Amygdala (tissue), 56 donors: ENCODE data around the gene LPCAT2.
"Not testable (repeated sequence)": the region's sequence is repeated elsewhere in the genome, so short reads cannot be mapped to it uniquely, and the experiment has no call there.

Experiments
- DNase-seq, 56 donors: peaks; one replicate each; lab custom pipeline; 2025; lab: John Stamatoyannopoulos, UW

LPCAT2 gene

DNA sequence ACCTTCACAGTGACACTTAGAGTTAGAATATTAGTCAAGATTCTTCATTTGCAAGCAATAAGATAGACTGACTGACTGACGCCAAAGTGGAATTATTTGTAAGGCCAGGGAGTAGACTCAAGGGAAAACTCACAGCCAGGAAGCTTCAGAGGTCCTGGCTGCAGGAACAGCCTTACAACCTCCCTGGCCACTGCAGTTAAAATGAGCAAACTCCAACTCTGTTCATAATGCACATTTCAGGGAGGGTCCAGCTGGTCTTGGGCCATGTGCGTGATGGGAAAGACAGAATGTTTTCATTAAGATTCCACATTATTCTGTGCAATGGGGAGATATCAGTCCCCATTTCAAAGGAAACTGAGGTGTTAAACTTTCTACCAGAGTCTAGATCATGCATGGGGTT lies 67.5 kb downstream of the LPCAT2 start:
- no peak for DNase-seq

GRCh38 chr16:55577887-55578286 lies 69.0 kb downstream of the LPCAT2 start:
- DNase-seq: no peak

DNA sequence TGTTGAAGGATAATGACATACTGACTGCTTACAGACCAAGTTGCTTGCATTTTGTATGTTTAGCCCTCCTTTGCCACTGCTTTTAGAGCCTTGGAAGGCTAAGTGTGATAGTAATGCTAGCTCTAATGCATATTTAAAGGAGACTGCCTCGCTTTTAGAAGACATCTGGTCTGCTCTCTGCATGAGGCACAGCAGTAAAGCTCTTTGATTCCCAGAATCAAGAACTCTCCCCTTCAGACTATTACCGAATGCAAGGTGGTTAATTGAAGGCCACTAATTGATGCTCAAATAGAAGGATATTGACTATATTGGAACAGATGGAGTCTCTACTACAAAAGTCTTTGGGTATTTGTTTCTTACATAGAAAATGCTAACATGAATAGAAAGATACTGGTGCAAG lies 76.8 kb downstream of the LPCAT2 start:
- DNase-seq: no peak

GRCh38 chr16:55588799-55589198 lies 79.9 kb downstream of the LPCAT2 start:
- no peak for DNase-seq

GRCh38 chr16:55592306-55592705 lies 83.4 kb downstream of the LPCAT2 start:
- no peak for DNase-seq

DNA sequence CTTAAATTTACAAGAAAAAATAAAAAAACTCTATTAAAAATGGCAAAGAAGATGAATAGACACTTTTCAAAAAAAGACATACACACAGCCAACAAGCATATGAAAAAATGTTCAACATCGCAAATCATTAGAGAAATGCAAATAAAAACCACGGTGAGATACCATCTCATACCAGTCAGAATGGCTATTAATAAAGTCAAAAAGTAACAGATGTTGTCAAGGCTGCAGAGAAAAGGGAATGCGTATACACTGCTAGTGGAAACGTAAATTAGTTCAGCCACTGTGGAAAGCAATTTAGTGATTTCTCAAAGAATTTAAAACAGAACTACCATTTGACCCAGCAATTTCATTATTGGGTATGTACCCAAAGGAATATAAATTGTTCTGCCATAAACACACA lies 89.1 kb downstream of the LPCAT2 start:
- DNase-seq: no peak

DNA sequence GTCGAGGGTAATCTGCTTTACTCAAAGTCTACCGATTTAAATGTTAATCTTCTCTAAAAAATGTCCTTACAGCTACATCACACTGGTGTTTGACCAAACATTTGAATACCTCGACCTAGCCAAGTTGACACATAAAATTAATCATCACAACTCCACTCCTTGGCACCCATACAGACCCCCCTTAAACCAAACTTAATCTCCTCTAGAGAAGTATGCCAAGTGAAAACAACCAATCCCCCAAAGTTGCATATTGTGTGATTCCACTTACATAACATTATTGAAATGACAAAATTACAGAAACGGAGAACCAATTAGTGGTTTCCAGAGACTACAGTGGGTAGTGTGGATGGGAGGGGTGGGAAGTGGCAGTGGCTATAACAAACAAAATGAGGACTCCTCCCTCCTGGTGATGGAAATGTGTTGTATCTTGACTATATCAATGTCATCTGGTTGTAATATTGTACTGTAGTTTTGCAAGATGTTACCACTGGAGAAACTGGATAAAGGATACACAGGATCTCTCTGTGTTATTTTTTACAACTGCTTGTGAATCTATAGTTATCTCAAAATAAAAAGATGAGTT lies 97.0 kb downstream of the LPCAT2 start:
- no peak for DNase-seq

DNA sequence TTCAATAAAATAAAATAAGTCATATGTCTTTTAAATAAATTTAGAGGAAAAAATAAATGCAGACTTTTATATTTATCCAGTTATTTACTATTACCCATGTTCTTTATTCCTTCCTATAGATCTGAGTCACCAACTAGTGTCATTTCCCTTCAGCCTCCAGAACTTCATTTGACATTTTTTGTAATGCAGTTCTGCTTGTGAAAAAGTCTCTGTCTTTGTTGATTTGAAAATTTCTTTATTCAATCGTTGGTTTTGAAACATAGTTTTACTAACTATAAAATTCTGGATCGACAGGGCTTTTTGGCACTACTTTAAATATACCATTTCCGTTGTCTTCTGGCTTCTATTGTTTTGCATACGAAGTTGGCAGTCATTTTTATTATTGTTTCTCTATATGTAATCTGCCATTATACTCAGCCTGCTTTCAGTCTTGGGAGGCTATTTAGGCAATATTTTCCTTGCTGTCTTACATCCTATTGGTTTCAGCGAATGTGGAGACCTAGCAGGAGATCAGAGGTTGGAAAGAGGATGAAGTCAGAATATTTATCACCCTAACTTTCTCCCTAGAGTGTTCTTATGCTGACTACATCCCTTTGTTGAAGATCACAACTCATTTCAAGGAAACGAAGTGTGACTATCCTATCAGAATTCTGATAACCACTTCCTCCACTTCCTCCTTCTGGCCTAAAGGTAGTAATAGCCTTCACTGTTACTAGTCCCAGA lies 104.9 kb downstream of the LPCAT2 start:
- DNase-seq: no peak

GRCh38 chr16:55615071-55615470 lies 106.2 kb downstream of the LPCAT2 start:
- no peak for DNase-seq

DNA sequence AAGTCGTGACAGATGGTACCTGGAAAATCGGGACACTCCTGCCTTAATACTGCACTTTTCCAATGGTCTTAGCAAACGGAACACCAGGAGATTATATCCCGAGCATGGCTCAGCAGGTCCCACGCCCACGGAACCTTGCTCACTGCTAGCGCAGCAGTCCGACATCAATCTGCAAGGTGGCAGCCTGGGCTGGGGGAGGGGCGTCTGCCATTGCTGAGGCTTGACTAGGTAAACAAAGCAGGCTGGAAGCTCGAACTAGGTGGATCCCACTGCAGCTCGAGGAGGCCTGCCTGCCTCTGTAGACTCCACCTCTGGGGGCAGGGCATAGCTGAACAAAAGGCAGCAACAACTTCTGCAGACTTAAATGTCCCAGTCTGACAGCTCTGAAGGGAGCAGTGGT lies 106.8 kb downstream of the LPCAT2 start:
- DNase-seq: not testable (repeated sequence)

- DNase-seq: no peak
These were observed 112.9 kb downstream of the LPCAT2 start for GRCh38 chr16:55621771-55622170.

DNA sequence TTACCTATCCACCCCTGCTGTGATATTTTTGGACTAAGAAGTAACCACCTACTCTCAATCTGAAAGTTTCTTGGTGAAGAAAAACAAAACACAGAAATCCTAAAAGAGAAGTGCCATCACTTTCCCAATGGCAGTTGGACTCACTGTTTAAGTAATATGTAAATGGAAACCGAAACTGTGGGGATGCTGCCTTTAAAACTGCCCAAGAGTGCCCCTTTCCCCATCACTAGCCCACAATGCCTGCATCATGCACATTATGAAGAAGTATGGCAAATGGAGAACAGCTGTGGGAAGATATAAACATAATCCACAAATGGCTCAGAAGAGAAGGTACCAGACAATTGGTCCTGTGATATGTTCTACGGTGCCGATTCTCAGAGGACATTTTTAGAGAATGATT lies 113.4 kb downstream of the LPCAT2 start:
- DNase-seq: no peak

- no peak for DNase-seq
These were observed 114.2 kb downstream of the LPCAT2 start for GRCh38 chr16:55622930-55623561.

DNA sequence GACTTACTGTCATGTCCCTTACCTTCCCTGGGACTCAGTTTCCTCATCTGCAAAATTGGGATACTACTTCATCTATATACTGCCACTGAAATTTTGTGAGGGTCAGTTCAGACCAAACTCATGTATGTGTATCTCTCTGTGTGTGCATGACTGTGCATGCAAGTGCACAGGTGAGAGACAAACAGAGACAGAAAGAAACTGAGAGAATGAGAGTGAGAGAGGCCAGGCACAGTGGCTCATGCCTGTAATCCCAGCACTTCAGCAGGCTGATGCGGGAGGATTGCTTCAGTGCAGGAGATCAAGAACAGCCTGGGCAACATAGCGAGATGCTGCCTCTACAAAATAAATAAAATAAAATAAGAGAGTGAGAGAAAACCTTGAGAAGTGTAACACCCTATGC lies 114.8 kb downstream of the LPCAT2 start:
- no peak for DNase-seq

DNA sequence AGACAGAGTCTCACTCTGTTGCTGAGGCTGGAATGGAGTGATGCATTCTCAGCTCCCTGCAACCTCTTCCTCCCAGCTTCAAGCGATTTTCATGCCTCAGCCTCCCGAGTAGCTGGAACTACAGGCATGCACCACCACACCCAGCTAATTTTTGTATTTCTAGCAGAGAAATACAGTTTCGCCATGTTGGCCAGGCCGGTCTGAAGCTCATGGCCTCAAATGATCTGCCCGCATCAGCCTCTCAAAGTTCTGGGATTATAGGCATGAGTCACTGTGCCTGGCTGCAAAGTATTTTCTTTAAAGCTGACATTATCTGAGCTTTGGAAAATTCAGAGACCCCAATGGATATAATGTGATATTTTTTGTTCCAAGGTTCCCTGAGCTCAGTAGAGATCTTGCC lies 115.8 kb downstream of the LPCAT2 start:
- no peak for DNase-seq

- no peak for DNase-seq
These were observed 117.0 kb downstream of the LPCAT2 start for GRCh38 chr16:55625843-55626242.

DNA sequence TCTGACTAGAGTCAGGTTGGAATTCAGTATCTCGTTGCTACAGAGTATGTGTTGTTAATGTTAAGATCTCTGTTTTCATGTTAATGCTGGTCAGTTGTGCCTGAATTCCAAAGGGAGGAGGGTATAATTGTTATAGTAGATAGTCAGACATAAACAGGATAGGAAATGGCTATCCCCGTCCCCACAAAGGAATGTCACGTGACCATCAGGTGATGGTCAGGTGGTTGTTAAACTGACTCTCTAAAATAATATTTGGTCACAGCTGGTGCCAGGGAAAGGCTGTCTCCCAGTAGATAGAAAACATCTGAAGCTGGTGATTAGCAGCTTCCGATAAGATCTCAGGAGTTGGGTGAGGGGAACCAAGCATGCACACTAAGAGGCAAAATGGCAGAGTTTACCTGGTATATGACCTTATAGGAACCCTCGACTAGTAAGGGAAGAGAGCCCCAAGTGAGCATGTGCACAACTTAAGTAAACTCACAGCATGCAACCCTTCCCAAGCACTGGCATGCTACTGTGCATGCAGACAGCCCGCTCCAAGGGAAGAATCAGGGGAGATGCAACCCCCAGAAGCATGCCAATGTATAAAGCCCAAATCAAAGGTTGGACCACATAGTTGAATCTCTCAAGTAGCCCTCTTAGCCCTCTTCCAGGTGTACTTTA lies 119.6 kb downstream of the LPCAT2 start:
- DNase-seq: no peak

GRCh38 chr16:55630774-55631173 lies 121.9 kb downstream of the LPCAT2 start:
- DNase-seq: no peak

- DNase-seq: no peak
These were observed 123.4 kb downstream of the LPCAT2 start for GRCh38 chr16:55632259-55632658.

DNA sequence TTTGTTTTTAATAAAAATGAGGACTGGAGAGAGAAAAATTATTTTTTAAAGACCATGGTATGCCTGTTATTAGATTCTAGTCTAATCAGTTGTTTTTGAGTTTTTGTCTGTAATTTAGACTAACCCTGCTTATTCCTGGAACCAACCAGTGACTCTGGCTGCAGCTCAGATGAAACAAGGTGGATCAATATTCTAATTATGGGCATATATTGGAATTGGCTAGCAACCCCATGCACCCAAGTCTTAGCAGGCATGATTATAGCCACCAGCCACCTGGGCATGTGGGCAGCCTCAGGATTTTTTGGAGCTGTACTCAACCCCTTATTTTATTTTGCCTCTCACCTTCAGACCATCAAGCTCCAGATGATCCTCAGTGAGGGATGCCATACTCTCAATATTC lies 125.3 kb downstream of the LPCAT2 start:
- DNase-seq: no peak
